ENCODE results near the gene PTGDS. TPM values are rescaled to one million over a fixed set of nuclear protein-coding genes. Genes with fewer than 3 reads are reported as not detected.

The PTGDS gene
- total and polyA plus RNA-seq, 4 donors, result 0.23 to 15.2 (median 6.4) TPM

DNA sequence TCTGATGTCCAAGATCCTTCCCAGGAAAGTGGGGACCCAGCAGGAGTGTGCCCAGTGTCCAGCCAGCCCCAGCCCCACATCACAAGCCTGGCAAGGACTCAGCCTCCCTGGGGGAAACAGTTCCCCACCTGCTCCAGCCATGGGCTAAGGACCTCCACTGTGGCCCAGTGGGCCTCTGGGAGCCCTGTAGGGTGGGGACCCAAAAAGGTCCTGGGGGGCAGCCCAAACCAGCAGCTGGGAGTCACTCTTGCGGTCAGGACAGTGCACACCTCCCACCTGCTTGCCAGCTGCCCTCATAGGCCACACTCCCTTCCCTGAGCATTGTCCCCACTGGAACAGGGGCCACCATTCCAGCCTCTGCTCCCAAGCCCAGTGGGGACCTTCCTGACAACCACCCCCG is 49.1 kb downstream of the PTGDS start:
- Histone ChIP-seq H3K4me1 (ENCODE audit: control insufficient read depth in 4 of 4, insufficient read depth in 4 of 4, low read length in 3 of 4) (peaks cover 39 to 71% (median 54%) of the 10 kb centered on the region in 4 donors), H3K36me3 (ENCODE audit: control insufficient read depth in 4 of 4, insufficient read depth in 3 of 4, low read depth in 1 of 4, low read length in 3 of 4) (no peaks in the 10 kb centered on the region), H3K9me3 (ENCODE audit: control insufficient read depth in 4 of 4, low read length in 3 of 4) (no peaks in the 10 kb centered on the region), H3K4me3 (ENCODE audit: low read depth in 1 of 3, low read length in 3 of 3) (no peak overlapping the region), H3K9ac (ENCODE audit: low read depth in 1 of 2, low read length in 2 of 2) (no peak overlapping the region), H3K27me3 (ENCODE audit: control insufficient read depth in 4 of 4, insufficient read depth in 4 of 4, low read length in 3 of 4) (no peaks in the 10 kb centered on the region), H3K27ac (ENCODE audit: low read depth in 1 of 2, low read length in 2 of 2) (no peak overlapping the region)
- 91% methylated on average over 2 of the region's 2 CpGs for WGBS
- DNase-seq (ENCODE audit: low spot score), result no peak
- TF ChIP-seq, protein P1, sequence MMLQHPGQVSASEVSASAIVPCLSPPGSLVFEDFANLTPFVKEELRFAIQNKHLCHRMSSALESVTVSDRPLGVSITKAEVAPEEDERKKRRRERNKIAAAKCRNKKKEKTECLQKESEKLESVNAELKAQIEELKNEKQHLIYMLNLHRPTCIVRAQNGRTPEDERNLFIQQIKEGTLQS (IDR thresholded peaks at IDR 0.05), result no peak
- TF ChIP-seq GABPA (IDR thresholded peaks at IDR 0.05 in 1 of 2, conservative IDR thresholded peaks at IDR 0.05 in 1 of 2), result no peak
- no peak for TF ChIP-seq EGR1 (IDR thresholded peaks at IDR 0.05; ENCODE audit: low read depth in 2 of 2)
- TF ChIP-seq, protein P2, sequence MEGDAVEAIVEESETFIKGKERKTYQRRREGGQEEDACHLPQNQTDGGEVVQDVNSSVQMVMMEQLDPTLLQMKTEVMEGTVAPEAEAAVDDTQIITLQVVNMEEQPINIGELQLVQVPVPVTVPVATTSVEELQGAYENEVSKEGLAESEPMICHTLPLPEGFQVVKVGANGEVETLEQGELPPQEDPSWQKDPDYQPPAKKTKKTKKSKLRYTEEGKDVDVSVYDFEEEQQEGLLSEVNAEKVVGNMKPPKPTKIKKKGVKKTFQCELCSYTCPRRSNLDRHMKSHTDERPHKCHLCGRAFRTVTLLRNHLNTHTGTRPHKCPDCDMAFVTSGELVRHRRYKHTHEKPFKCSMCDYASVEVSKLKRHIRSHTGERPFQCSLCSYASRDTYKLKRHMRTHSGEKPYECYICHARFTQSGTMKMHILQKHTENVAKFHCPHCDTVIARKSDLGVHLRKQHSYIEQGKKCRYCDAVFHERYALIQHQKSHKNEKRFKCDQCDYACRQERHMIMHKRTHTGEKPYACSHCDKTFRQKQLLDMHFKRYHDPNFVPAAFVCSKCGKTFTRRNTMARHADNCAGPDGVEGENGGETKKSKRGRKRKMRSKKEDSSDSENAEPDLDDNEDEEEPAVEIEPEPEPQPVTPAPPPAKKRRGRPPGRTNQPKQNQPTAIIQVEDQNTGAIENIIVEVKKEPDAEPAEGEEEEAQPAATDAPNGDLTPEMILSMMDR (IDR thresholded peaks at IDR 0.05; ENCODE audit: low read depth, low read length, missing input control), result no peak

DNA sequence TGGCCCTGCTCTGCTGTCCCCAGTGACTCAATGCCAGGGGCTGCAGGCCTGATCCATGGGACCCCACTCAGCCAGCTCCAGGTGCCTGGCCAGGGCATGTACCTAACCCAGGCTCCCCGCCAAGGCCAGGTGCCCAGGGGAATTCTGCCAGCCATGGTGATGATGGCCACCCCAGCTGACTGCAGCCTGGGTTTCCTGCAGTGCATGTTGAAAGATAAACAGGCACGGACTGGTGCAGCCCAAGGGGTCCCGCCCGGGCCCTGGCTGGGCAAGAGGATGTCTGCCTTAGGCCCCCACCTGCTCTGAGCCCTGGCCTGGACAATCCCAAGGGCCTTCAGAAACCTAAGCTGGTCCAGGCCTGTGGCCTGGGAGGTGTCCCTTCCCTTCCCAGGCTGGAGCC is 49.5 kb downstream of the PTGDS start:
- peaks cover 39 to 71% (median 54%) of the 10 kb centered on the region in 4 donors for H3K4me1 ChIP-seq (ENCODE audit: control insufficient read depth in 4 of 4, insufficient read depth in 4 of 4, low read length in 3 of 4)
- no peaks in the 10 kb centered on the region for H3K36me3 ChIP-seq (ENCODE audit: control insufficient read depth in 4 of 4, insufficient read depth in 3 of 4, low read depth in 1 of 4, low read length in 3 of 4)
- H3K27me3 ChIP-seq (ENCODE audit: control insufficient read depth in 4 of 4, insufficient read depth in 4 of 4, low read length in 3 of 4), result no peaks in the 10 kb centered on the region
- no peaks in the 10 kb centered on the region for H3K9me3 ChIP-seq (ENCODE audit: control insufficient read depth in 4 of 4, low read length in 3 of 4)
- no peak for DNase-seq (ENCODE audit: low spot score)
- peak overlapping the region; percentile 43 to 71 for H3K27ac ChIP-seq (ENCODE audit: low read depth in 1 of 2, low read length in 2 of 2)
- TF ChIP-seq GABPA (IDR thresholded peaks at IDR 0.05 in 1 of 2, conservative IDR thresholded peaks at IDR 0.05 in 1 of 2) (no peak), RXRA (IDR thresholded peaks at IDR 0.05) (peak in 1 of 2 donors; percentile 4), SP1 (IDR thresholded peaks at IDR 0.05) (no peak), HNF4G (IDR thresholded peaks at IDR 0.05) (no peak), YY1 (IDR thresholded peaks at IDR 0.05) (peak; percentile 25), HNF4A (conservative IDR thresholded peaks at IDR 0.05) (no peak), RAD21 (IDR thresholded peaks at IDR 0.05) (no peak), JUND (IDR thresholded peaks at IDR 0.05) (no peak), FOXA1 (IDR thresholded peaks at IDR 0.05) (no peak), EGR1 (IDR thresholded peaks at IDR 0.05; ENCODE audit: low read depth in 2 of 2) (no peak)
- TF ChIP-seq, protein P3, sequence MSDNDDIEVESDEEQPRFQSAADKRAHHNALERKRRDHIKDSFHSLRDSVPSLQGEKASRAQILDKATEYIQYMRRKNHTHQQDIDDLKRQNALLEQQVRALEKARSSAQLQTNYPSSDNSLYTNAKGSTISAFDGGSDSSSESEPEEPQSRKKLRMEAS (IDR thresholded peaks at IDR 0.05), result no peak
- TF ChIP-seq, protein P1 (IDR thresholded peaks at IDR 0.05), result no peak
- TF ChIP-seq, protein P4, sequence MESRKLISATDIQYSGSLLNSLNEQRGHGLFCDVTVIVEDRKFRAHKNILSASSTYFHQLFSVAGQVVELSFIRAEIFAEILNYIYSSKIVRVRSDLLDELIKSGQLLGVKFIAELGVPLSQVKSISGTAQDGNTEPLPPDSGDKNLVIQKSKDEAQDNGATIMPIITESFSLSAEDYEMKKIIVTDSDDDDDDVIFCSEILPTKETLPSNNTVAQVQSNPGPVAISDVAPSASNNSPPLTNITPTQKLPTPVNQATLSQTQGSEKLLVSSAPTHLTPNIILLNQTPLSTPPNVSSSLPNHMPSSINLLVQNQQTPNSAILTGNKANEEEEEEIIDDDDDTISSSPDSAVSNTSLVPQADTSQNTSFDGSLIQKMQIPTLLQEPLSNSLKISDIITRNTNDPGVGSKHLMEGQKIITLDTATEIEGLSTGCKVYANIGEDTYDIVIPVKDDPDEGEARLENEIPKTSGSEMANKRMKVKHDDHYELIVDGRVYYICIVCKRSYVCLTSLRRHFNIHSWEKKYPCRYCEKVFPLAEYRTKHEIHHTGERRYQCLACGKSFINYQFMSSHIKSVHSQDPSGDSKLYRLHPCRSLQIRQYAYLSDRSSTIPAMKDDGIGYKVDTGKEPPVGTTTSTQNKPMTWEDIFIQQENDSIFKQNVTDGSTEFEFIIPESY (IDR thresholded peaks at IDR 0.05), result no peak
- H3K4me3 ChIP-seq (ENCODE audit: low read depth in 1 of 3, low read length in 3 of 3), result peak overlapping the region in 2 of 3 donors; percentile 58 to 72
- WGBS, result 36% methylated on average over 4 of the region's 4 CpGs
- H3K9ac ChIP-seq (ENCODE audit: low read depth in 1 of 2, low read length in 2 of 2), result peak overlapping the region in 1 of 2 donors; percentile 10
